ENCODE data around the gene TMEM33.
"Not testable (repeated sequence)": the region's sequence is repeated elsewhere in the genome, so short reads cannot be mapped to it uniquely, and the experiment has no call there.

Gene TMEM33

DNA sequence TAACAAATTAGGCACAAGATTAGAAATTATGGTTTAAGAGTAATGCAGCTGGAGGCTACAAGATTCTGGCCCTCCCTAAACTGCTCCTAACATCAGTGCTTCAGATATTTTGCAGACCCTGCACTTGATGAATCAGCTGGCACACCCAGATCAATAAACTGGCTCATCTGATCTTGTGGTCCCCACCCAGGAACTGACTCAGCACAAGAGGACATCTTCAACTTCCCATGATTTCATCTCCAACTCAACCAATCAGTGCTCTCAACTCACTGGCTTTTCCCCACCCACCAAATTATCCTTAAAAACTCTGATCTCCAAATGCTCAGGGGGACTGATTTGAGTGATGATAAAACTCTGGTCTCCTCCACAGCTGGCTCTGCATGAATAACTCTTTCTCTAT is 21.7 kb upstream of the TMEM33 start:
- no peak for DNase-seq
- no peak overlapping the region for H3K4me2 ChIP-seq (ENCODE audit: low read length)
- no peak overlapping the region for H3K9ac ChIP-seq (ENCODE audit: low read length)
- H2BK5ac ChIP-seq (ENCODE audit: low read length): no peak overlapping the region
- H2BK15ac ChIP-seq (replicated peaks; ENCODE audit: low read depth): no peak overlapping the region
- H2AK5ac ChIP-seq (ENCODE audit: low read length): no peak overlapping the region
- no peak overlapping the region for H3K27ac ChIP-seq (ENCODE audit: low read depth, low read length)
- no peaks in the 10 kb centered on the region for H3K36me3 ChIP-seq (ENCODE audit: control insufficient read depth, insufficient read depth, low read length)
- H3K79me1 ChIP-seq (ENCODE audit: low read length): no peaks in the 10 kb centered on the region
- no peak overlapping the region for H4K8ac ChIP-seq (ENCODE audit: low read depth, low read length)
- H4K5ac ChIP-seq (ENCODE audit: low read length): no peak overlapping the region
- H3K27me3 ChIP-seq (ENCODE audit: insufficient read depth, low read length, poor library complexity): no peaks in the 10 kb centered on the region
- H2BK120ac ChIP-seq (ENCODE audit: low read depth, low read length): no peak overlapping the region
- no peaks in the 10 kb centered on the region for H3K4me1 ChIP-seq (ENCODE audit: control insufficient read depth, low read depth, low read length)
- H3K56ac ChIP-seq (ENCODE audit: low read length): no peak overlapping the region
- H3K23ac ChIP-seq (ENCODE audit: low read length): no peak overlapping the region
- no peak overlapping the region for H3K18ac ChIP-seq (ENCODE audit: low read length)
- no peak overlapping the region for H3K4me3 ChIP-seq (ENCODE audit: low read length)
- H3K4ac ChIP-seq (ENCODE audit: low read depth, low read length): no peak overlapping the region
- H3K79me2 ChIP-seq (ENCODE audit: control insufficient read depth, insufficient read depth, low read length): no peaks in the 10 kb centered on the region

DNA sequence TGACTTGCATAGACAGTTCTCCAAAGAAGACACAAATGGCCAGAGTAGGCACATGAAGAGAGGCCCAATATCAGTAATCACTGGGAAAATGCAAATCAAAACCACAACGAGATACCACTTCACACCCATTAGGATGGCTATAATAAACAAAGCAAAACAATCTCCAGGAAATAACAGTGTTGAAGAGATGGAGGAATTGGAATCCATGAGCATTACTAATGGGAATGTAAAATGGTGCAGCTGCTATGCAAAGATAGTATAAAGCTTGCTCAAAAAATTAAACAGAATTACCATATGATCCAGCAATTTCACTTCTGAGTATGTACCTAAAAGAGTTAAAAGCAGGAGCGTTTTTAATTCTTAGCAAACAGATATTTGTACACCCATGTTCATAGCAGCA is 17.0 kb upstream of the TMEM33 start:
- Histone ChIP-seq H3K36me3 (ENCODE audit: control insufficient read depth, insufficient read depth, low read length) (no peaks in the 10 kb centered on the region), H2BK120ac (ENCODE audit: low read depth, low read length) (no peak overlapping the region), H3K9ac (ENCODE audit: low read length) (no peak overlapping the region), H3K4me1 (ENCODE audit: control insufficient read depth, low read depth, low read length) (no peaks in the 10 kb centered on the region), H3K4me2 (ENCODE audit: low read length) (no peak overlapping the region), H3K56ac (ENCODE audit: low read length) (no peak overlapping the region), H3K27me3 (ENCODE audit: insufficient read depth, low read length, poor library complexity) (no peaks in the 10 kb centered on the region), H3K27ac (ENCODE audit: low read depth, low read length) (no peak overlapping the region), H3K79me2 (ENCODE audit: control insufficient read depth, insufficient read depth, low read length) (no peaks in the 10 kb centered on the region), H2BK5ac (ENCODE audit: low read length) (no peak overlapping the region), H4K5ac (ENCODE audit: low read length) (no peak overlapping the region), H3K23ac (ENCODE audit: low read length) (no peak overlapping the region), H3K79me1 (ENCODE audit: low read length) (no peaks in the 10 kb centered on the region), H4K8ac (ENCODE audit: low read depth, low read length) (no peak overlapping the region), H3K4me3 (ENCODE audit: low read length) (no peak overlapping the region), H2AK5ac (ENCODE audit: low read length) (no peak overlapping the region), H2BK15ac (replicated peaks; ENCODE audit: low read depth) (no peak overlapping the region), H3K4ac (ENCODE audit: low read depth, low read length) (no peak overlapping the region), H3K18ac (ENCODE audit: low read length) (no peak overlapping the region)
- no CpG with 5 or more reads among the region's 2 CpGs for WGBS (ENCODE audit: extremely low coverage, insufficient coverage, low lambda C conversion rate)
- no peak for DNase-seq

DNA sequence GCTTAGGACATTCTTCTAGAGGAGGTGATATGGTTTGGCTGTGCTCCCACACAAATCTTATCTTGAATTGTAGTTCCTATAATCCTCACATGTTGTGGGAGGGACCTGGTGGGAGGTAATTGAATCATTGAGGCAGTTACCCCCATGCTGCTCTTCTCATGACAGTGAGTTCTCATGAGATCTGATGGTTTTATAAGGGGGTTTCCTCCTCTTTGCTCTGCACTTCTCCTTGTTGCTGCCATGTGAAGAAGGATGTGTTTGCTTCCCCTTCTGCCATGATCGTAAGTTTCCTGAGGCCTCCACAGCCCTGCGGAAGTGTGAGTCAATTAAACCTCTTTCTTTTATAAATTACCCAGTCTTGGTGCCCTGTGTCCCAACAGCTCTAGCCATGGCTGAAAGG is 14.8 kb upstream of the TMEM33 start:
- H4K8ac ChIP-seq (ENCODE audit: low read depth, low read length); H3K4ac ChIP-seq (ENCODE audit: low read depth, low read length); H3K4me1 ChIP-seq (ENCODE audit: control insufficient read depth, low read depth, low read length); DNase-seq; H2BK5ac ChIP-seq (ENCODE audit: low read length); H3K56ac ChIP-seq (ENCODE audit: low read length); H3K27ac ChIP-seq (ENCODE audit: low read depth, low read length); H3K18ac ChIP-seq (ENCODE audit: low read length); H3K23ac ChIP-seq (ENCODE audit: low read length); H3K79me1 ChIP-seq (ENCODE audit: low read length); H2BK15ac ChIP-seq (replicated peaks; ENCODE audit: low read depth); H3K36me3 ChIP-seq (ENCODE audit: control insufficient read depth, insufficient read depth, low read length); H4K5ac ChIP-seq (ENCODE audit: low read length); H2BK120ac ChIP-seq (ENCODE audit: low read depth, low read length); H3K4me3 ChIP-seq (ENCODE audit: low read length); H3K27me3 ChIP-seq (ENCODE audit: insufficient read depth, low read length, poor library complexity); H2AK5ac ChIP-seq (ENCODE audit: low read length); H3K79me2 ChIP-seq (ENCODE audit: control insufficient read depth, insufficient read depth, low read length); H3K4me2 ChIP-seq (ENCODE audit: low read length); H3K9ac ChIP-seq (ENCODE audit: low read length): not testable (repeated sequence)
- no CpG with 5 or more reads among the region's 2 CpGs for WGBS (ENCODE audit: extremely low coverage, insufficient coverage, low lambda C conversion rate)

DNA sequence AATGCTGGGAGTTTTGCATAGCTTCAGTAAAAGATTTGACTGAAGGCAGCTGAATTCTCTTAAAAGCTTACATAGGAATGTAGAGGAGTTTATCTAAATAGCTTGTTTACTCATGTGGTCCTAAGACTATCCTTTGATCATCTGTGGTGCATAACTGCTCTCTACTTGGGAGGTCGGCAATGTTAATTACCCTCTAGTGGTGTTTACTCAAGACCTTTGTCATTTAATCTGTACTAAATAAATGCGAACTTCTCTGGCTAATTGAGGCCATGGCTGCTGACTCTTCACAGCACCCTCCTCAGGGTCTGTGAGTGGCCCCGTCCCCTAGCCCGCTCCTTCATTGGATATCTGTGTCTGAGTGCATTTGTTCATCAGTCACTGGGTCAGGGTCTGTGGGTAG is 13.8 kb upstream of the TMEM33 start:
- Histone ChIP-seq H2BK15ac (replicated peaks; ENCODE audit: low read depth) (no peak overlapping the region), H3K9ac (ENCODE audit: low read length) (no peak overlapping the region), H3K36me3 (ENCODE audit: control insufficient read depth, insufficient read depth, low read length) (no peaks in the 10 kb centered on the region), H3K79me1 (ENCODE audit: low read length) (no peaks in the 10 kb centered on the region), H3K56ac (ENCODE audit: low read length) (no peak overlapping the region), H3K4me2 (ENCODE audit: low read length) (no peak overlapping the region), H2BK120ac (ENCODE audit: low read depth, low read length) (no peak overlapping the region), H4K8ac (ENCODE audit: low read depth, low read length) (no peak overlapping the region), H3K23ac (ENCODE audit: low read length) (no peak overlapping the region), H2AK5ac (ENCODE audit: low read length) (no peak overlapping the region), H4K5ac (ENCODE audit: low read length) (no peak overlapping the region), H3K18ac (ENCODE audit: low read length) (no peak overlapping the region), H3K27me3 (ENCODE audit: insufficient read depth, low read length, poor library complexity) (no peaks in the 10 kb centered on the region), H3K4ac (ENCODE audit: low read depth, low read length) (no peak overlapping the region), H3K4me3 (ENCODE audit: low read length) (no peak overlapping the region), H3K4me1 (ENCODE audit: control insufficient read depth, low read depth, low read length) (no peaks in the 10 kb centered on the region), H3K79me2 (ENCODE audit: control insufficient read depth, insufficient read depth, low read length) (no peaks in the 10 kb centered on the region), H3K27ac (ENCODE audit: low read depth, low read length) (no peak overlapping the region), H2BK5ac (ENCODE audit: low read length) (no peak overlapping the region)
- no peak for DNase-seq
- WGBS (ENCODE audit: extremely low coverage, insufficient coverage, low lambda C conversion rate): no CpG with 5 or more reads among the region's 4 CpGs

DNA sequence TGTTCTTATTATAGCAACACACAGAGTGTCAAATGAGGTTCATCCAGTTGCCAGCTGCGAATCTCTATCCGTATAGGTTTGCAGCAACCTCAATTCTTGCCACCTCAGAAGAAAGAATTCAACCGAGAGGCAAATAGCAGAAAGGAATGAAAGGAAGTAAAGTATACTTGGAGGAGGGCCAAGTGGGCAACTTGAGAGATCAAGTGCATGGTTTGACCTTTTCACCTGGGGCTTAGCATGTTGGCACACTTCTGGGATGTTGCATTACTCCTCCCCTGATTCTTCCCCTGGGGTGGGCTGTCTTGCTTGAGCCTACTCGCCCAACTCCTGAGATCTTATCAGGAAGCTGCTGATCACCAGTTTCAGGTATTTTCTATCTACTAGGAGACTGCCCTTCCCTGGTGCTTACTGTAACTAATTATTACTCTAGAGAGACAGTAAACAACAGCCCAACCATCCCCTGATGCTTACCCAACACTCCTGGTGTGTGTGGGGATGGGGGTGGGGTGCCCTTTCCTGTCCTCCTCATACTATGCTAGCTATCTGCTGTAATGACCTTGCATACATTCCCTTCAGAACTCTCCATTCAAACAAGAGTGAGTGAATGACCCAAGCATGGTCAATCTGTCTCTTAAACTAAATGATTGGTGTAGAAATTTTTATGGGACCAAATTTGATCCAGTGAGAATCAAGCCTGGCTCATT is 7.3 kb upstream of the TMEM33 start:
- H4K8ac ChIP-seq (ENCODE audit: low read depth, low read length): no peak overlapping the region
- no peaks in the 10 kb centered on the region for H3K27me3 ChIP-seq (ENCODE audit: insufficient read depth, low read length, poor library complexity)
- H3K18ac ChIP-seq (ENCODE audit: low read length): no peak overlapping the region
- no peak overlapping the region for H3K4ac ChIP-seq (ENCODE audit: low read depth, low read length)
- H3K4me2 ChIP-seq (ENCODE audit: low read length): no peak overlapping the region
- no peak overlapping the region for H2BK5ac ChIP-seq (ENCODE audit: low read length)
- no peak for DNase-seq
- no peak overlapping the region for H2AK5ac ChIP-seq (ENCODE audit: low read length)
- H3K4me3 ChIP-seq (ENCODE audit: low read length): no peak overlapping the region
- no CpG with 5 or more reads among the region's 4 CpGs for WGBS (ENCODE audit: extremely low coverage, insufficient coverage, low lambda C conversion rate)
- H4K5ac ChIP-seq (ENCODE audit: low read length): no peak overlapping the region
- H3K23ac ChIP-seq (ENCODE audit: low read length): no peak overlapping the region
- no peak overlapping the region for H2BK120ac ChIP-seq (ENCODE audit: low read depth, low read length)
- no peak overlapping the region for H3K9ac ChIP-seq (ENCODE audit: low read length)
- no peak overlapping the region for H3K27ac ChIP-seq (ENCODE audit: low read depth, low read length)
- H3K79me2 ChIP-seq (ENCODE audit: control insufficient read depth, insufficient read depth, low read length): no peaks in the 10 kb centered on the region
- no peak overlapping the region for H2BK15ac ChIP-seq (replicated peaks; ENCODE audit: low read depth)
- no peaks in the 10 kb centered on the region for H3K79me1 ChIP-seq (ENCODE audit: low read length)
- no peaks in the 10 kb centered on the region for H3K36me3 ChIP-seq (ENCODE audit: control insufficient read depth, insufficient read depth, low read length)
- no peak overlapping the region for H3K56ac ChIP-seq (ENCODE audit: low read length)
- H3K4me1 ChIP-seq (ENCODE audit: control insufficient read depth, low read depth, low read length): no peaks in the 10 kb centered on the region

DNA sequence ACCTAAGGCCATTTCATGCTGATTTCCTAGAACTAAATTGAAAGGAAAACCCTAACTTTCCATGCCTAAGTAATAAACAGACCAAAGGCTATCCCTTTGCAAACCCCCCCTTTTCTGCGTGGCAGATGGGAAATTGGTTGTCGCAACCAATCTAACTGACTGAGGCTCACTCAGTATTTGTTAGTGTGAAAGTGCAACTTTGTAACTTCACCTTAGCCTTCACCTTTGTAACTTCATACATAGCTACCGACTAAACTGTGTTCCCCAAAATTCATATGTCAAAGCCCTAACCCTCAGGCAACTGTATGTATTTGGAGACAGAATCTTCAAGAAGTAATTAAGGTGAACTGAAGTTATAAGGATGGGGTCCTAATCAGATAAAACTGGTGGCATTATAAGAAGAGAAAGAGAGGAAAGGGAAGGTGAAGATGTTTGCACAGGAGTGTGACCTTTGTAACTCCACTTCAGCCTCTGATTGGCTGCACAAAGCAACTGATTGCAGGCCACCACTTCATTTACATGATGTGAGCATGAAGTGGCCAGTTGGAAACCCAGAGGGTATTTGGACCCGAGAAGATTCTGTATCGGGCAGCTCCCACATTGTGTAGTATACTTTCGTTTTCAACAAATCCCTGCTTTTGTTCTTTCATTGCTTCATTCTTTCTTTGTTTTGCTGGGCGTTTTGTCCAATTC is 4.9 kb upstream of the TMEM33 start:
- Histone ChIP-seq H3K4ac (ENCODE audit: low read depth, low read length) (no peak overlapping the region), H3K4me3 (ENCODE audit: low read length) (no peak overlapping the region), H3K4me1 (ENCODE audit: control insufficient read depth, low read depth, low read length) (no peaks in the 10 kb centered on the region), H4K8ac (ENCODE audit: low read depth, low read length) (no peak overlapping the region), H3K56ac (ENCODE audit: low read length) (no peak overlapping the region), H3K18ac (ENCODE audit: low read length) (no peak overlapping the region), H3K27ac (ENCODE audit: low read depth, low read length) (no peak overlapping the region), H3K79me1 (ENCODE audit: low read length) (no peaks in the 10 kb centered on the region), H2BK120ac (ENCODE audit: low read depth, low read length) (no peak overlapping the region), H2BK5ac (ENCODE audit: low read length) (no peak overlapping the region), H3K9ac (ENCODE audit: low read length) (no peak overlapping the region), H2AK5ac (ENCODE audit: low read length) (no peak overlapping the region), H4K5ac (ENCODE audit: low read length) (no peak overlapping the region), H3K4me2 (ENCODE audit: low read length) (no peak overlapping the region), H3K27me3 (ENCODE audit: insufficient read depth, low read length, poor library complexity) (no peaks in the 10 kb centered on the region), H3K23ac (ENCODE audit: low read length) (no peak overlapping the region), H2BK15ac (replicated peaks; ENCODE audit: low read depth) (no peak overlapping the region), H3K36me3 (ENCODE audit: control insufficient read depth, insufficient read depth, low read length) (no peaks in the 10 kb centered on the region), H3K79me2 (ENCODE audit: control insufficient read depth, insufficient read depth, low read length) (no peaks in the 10 kb centered on the region)
- no peak for DNase-seq
- WGBS (ENCODE audit: extremely low coverage, insufficient coverage, low lambda C conversion rate): no CpG with 5 or more reads among the region's 7 CpGs

Data from mesendoderm (in vitro differentiated cells).